GM12873 (cell line): ENCODE measurements around the gene EDN2.

Experiments
- CTCF ChIP-seq: IDR thresholded peaks from 2 replicates; pipeline ENCODE4 v1.5.1; 2012; ENCODE audit warnings: low read depth, mild to moderate bottlenecking, moderate library complexity, low read length, control low read depth; ENCODE audit not compliant: insufficient read depth; ENCODE audit errors: missing control alignments

Gene EDN2

DNA sequence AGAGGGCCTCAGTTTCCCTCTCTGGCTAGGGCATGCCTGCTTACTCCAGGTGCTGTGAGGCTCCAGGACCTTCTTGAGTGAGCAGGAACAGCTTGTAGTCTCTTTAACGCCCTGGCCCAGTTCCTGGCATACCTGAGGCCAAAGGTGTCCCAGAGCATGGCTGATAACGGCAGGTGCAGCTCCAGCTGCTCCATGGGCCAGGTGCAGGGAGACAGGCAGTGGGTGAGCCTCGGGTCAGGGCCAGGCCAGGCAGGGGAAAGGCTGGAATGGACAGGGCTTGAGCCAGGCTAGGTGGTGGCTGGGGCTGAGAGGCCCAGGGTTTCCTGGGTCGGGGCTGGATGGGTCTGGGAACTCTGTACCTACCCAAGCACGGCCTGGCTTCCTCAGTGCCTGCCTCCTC, 18.3 kb downstream of the EDN2 start:
- no peak for TF ChIP-seq CTCF

GRCh38 chr1:41465741-41466140, 18.7 kb downstream of the EDN2 start:
- TF ChIP-seq CTCF = no peak

DNA sequence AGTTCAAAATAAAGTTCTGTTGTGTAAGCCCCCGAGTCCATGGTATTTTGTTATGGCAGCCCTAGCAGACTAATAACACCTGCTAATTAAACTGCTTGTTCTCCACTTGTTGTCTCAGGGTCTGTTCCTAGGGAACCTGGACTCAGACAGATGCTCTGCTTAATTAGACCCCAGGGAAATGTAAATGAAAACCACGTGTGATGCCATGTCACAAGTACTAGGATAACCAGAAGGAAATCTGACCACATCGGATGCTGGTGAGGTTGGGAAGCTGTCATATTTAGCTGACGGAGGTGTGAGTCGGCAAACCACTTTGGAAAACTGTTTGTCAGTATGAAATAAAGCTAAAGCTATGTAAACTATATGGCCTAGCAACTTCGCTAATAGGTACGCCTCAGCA, 19.6 kb downstream of the EDN2 start:
- no peak for TF ChIP-seq CTCF

- no peak for TF ChIP-seq CTCF
Observed at GRCh38 chr1:41463516-41463915, 21.0 kb downstream of the EDN2 start.

DNA sequence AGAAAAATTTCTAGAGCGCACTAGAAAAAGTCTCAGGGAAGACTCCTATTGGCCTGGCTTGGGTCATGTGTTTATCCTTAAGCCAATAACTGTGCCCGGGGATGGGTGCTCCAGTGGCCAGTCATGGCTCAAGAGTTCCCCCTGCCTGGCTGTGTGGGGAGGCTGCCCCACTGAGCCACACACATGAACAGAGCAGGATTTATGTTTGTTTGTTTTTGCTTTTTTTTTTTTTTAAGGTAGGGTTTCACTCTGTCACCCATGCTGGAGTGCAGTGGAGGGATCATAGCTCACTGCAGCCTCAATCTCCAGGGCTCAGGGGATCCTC, 21.8 kb downstream of the EDN2 start:
- no peak for TF ChIP-seq CTCF

DNA sequence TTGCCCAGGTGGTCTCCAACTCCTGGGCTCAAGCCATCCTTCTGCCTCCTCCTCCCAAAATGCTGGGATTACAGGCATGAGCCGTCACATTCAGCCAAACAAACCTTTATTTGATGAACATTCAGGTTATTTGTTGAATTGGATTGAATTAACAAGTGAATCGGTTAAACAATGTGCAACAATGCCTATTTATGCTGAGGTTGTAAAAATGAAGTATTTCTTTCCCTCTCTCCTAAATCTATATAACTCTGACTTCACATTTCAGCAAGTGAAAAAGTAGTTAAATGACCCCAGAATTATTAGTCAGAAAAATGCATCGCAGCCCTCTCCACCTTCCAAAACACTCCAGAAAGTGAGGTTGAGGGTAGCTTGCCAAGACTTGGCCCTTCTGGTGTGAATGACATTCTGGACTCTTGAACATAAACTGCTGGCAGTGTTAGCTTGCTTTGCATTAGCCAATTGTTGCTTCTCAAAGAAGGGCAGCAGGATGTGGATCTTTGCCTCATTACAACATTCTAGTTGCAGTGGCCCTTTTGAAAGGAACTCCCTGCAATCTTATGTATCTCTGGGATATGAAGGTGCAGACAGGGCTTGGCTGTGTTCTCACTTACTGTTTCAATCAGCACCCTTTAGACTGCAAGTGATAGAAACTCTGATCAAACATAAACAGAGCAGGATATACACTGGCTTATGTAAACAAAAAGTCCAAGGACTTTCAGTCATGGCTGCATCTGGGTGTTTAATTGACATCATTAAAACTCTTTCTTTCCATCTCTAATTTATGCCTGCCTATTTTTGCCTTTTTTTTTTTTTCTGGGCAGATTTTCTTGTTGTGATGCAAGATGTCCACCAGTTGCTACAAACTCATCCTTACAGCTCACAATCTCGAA, 22.4 kb downstream of the EDN2 start:
- no peak for TF ChIP-seq CTCF

GRCh38 chr1:41456847-41457540, 27.5 kb downstream of the EDN2 start:
- no peak for TF ChIP-seq CTCF
